Gastrocnemius medialis (tissue), 4 donors: ENCODE results near the gene PPP1CA. TPM values are rescaled to one million over a fixed set of nuclear protein-coding genes. Genes with fewer than 3 reads are reported as not detected.

Source experiments
- ATAC-seq, 2 donors: fragments of 150-250 bp; one replicate each; pipeline ENCODE4 v1.9.1; 2016
- DNase-seq, 2 donors: peaks; one replicate each; pipeline ENCODE4 v3.0.0-alpha.2; 2019
- H3K27ac ChIP-seq, 4 donors: fragments of 200-600 bp; sonication (generic); 1 replicate in 1 of 4; 2 replicates in 3 of 4; pipeline ENCODE4 v1.5.1; 2016 to 2018; ENCODE audit warnings: mild to moderate bottlenecking in 2 of 4, moderate library complexity in 1 of 4
- H3K27me3 ChIP-seq, 3 donors: fragments of 200-600 bp; sonication (generic) in 2 of 3; 1 replicate in 1 of 3; 2 replicates in 2 of 3; pipeline versions ENCODE4 v1.5.1 to v1.6.0; 2016 to 2019; ENCODE audit warnings: mild to moderate bottlenecking in 1 of 3, moderate library complexity in 1 of 3
- H3K36me3 ChIP-seq, 2 donors: fragments of 200-600 bp; sonication (generic) in 1 of 2; one replicate each; pipeline ENCODE4 v1.5.1; 2017 to 2018
- H3K4me1 ChIP-seq, 2 donors: fragments of 200-600 bp; sonication (generic) in 1 of 2; one replicate each; pipeline ENCODE4 v1.5.1; 2016 to 2017; ENCODE audit warnings: mild to moderate bottlenecking in 2 of 2
- H3K4me3 ChIP-seq, 4 donors: fragments of 200-600 bp; sonication (generic) in 3 of 4; 1 replicate in 1 of 4; 2 replicates in 3 of 4; pipeline ENCODE4 v1.5.1; 2016 to 2019; ENCODE audit warnings: mild to moderate bottlenecking in 2 of 4
- H3K9me3 ChIP-seq, 3 donors: fragments of 200-600 bp; sonication (generic) in 2 of 3; 1 replicate in 1 of 3; 2 replicates in 2 of 3; pipeline ENCODE4 v1.5.1; 2016 to 2019
- POLR2A ChIP-seq, 2 donors: fragments of 450-650 bp; IDR thresholded peaks; one replicate each; pipeline ENCODE4 v1.6.1; 2017; ENCODE audit warnings: antibody characterized with exemption in 2 of 2, mild to moderate bottlenecking in 2 of 2, moderate library complexity in 2 of 2
- in situ Hi-C, 4 donors: fragments of 200-750 bp; cut with MboI; loops; one replicate each; pipeline versions ENCODE4 v1.15.0 to v1.8.0; 2017; ENCODE audit warnings: low sequenced_read_pairs in 4 of 4
- intact Hi-C: fragments of 100-400 bp; cut with DNase I; formaldehyde crosslinking; loops from one replicate; pipeline ENCODE4 v1.15.1; 2023; ENCODE audit warnings: low total_unique reads
- total RNA-seq, 4 donors: library from RNA; depleted of rRNA; stranded (reverse); fragments of >200 nt; gene quantifications; one replicate each; pipeline versions ENCODE4 v1.1.0 to v1.2.3, GENCODE V29; 2016
- TF ChIP-seq, protein P1 (sequence below), 5 experiments: fragments of 450-650 bp in 3 of 5; fragments of 200-600 bp in 2 of 5; sonication (generic) in 2 of 5; IDR thresholded peaks in 4 of 5; conservative IDR thresholded peaks in 1 of 5; 1 replicate in 4 of 5; 2 replicates in 1 of 5; pipeline ENCODE4 v1.5.1; 2016 to 2019; ENCODE audit warnings: antibody characterized with exemption in 5 of 5, mild to moderate bottlenecking in 3 of 5, moderate library complexity in 3 of 5

Gene PPP1CA
- total RNA-seq, 4 donors from 2014 or later = 78.4 to 193 (median 124) TPM

DNA sequence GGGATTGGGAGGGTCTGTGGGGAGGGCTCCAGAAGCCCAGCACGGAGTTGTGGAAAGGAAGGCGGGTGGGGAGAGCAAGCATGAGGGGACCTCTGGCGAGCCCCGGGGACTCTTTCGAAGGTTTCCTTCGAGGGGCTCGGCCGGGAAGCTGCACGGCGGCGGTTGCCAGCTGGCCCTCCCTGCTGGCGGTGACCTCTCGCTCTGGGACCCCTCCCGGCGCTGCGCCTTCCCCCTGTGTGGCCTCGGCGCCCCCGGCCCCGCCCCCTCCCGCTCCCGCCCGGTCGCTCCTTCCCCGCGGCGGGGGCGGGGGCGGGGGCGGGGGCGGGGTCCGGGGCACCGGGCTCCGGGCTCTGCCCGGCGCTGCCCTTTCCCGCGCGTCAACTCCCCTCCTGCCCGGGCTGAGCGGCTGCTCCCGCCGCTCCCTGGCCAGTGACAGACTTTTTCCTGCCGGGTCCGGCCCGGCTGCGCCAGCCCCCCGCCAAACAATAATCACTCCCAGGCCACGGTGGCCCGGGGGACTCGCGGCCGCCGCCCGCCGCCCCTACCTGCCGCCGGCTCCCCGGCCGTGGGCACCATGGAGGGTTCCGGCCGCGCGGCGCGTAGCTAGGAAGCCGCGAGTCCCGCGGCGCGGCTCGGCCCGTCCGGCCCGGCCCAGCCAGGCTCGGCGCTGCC lies 29.2 kb downstream of the PPP1CA start:
- no peak for ATAC-seq
- Histone ChIP-seq H3K4me3 (peak overlapping the region; percentile 58 to 75 (median 69)), H3K9me3 (no peaks in the 10 kb centered on the region), H3K36me3 (no peaks in the 10 kb centered on the region), H3K4me1 (peaks cover 8 to 13% of the 10 kb centered on the region in 2 donors), H3K27me3 (peaks cover 23 to 45% (median 33%) of the 10 kb centered on the region in 3 donors), H3K27ac (peak overlapping the region; percentile 73 to 82 (median 78))
- no peak for DNase-seq
- in situ Hi-C loops = no loop called here
- peak; percentile 31 to 42 for TF ChIP-seq POLR2A (IDR thresholded peaks at IDR 0.05)
- TF ChIP-seq, protein P1, sequence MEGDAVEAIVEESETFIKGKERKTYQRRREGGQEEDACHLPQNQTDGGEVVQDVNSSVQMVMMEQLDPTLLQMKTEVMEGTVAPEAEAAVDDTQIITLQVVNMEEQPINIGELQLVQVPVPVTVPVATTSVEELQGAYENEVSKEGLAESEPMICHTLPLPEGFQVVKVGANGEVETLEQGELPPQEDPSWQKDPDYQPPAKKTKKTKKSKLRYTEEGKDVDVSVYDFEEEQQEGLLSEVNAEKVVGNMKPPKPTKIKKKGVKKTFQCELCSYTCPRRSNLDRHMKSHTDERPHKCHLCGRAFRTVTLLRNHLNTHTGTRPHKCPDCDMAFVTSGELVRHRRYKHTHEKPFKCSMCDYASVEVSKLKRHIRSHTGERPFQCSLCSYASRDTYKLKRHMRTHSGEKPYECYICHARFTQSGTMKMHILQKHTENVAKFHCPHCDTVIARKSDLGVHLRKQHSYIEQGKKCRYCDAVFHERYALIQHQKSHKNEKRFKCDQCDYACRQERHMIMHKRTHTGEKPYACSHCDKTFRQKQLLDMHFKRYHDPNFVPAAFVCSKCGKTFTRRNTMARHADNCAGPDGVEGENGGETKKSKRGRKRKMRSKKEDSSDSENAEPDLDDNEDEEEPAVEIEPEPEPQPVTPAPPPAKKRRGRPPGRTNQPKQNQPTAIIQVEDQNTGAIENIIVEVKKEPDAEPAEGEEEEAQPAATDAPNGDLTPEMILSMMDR (IDR thresholded peaks at IDR 0.05 in 4 of 5, conservative IDR thresholded peaks at IDR 0.05 in 1 of 5) = no peak
- intact Hi-C loops = no loop called here

DNA sequence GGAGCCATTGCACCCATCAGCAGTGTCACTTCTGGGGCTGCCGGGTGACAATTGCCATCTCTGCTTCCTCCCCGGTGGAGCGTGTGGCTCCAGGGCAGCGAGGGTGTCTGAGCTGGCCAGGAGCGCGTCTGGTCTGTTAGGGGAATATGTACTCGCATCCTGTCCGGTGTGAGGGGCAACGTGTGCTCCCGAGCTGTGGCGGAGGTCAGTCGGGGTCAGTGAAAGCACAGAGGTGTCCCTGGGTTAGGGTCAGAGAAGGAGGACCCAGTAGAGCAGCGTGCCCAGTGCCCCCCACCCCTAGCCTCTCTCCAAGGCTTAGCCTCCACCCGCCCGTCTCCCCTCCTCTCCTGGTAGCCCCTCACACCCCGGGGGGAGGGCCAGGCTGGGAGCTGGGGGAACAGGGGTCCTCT lies 29.7 kb downstream of the PPP1CA start:
- ATAC-seq (no peak), DNase-seq (no peak)
- Histone ChIP-seq H3K27me3 (peaks cover 23 to 49% (median 39%) of the 10 kb centered on the region in 3 donors), H3K27ac (peak overlapping the region in 2 of 4 donors; percentile 73 to 82), H3K36me3 (no peaks in the 10 kb centered on the region), H3K4me1 (peaks cover 8 to 13% of the 10 kb centered on the region in 2 donors), H3K9me3 (no peaks in the 10 kb centered on the region), H3K4me3 (peak overlapping the region; percentile 37 to 75 (median 60))
- intact Hi-C loops = no loop called here
- in situ Hi-C loops = no loop called here
- TF ChIP-seq, protein P1 (IDR thresholded peaks at IDR 0.05 in 4 of 5, conservative IDR thresholded peaks at IDR 0.05 in 1 of 5) = no peak
- no peak for TF ChIP-seq POLR2A (IDR thresholded peaks at IDR 0.05)

DNA sequence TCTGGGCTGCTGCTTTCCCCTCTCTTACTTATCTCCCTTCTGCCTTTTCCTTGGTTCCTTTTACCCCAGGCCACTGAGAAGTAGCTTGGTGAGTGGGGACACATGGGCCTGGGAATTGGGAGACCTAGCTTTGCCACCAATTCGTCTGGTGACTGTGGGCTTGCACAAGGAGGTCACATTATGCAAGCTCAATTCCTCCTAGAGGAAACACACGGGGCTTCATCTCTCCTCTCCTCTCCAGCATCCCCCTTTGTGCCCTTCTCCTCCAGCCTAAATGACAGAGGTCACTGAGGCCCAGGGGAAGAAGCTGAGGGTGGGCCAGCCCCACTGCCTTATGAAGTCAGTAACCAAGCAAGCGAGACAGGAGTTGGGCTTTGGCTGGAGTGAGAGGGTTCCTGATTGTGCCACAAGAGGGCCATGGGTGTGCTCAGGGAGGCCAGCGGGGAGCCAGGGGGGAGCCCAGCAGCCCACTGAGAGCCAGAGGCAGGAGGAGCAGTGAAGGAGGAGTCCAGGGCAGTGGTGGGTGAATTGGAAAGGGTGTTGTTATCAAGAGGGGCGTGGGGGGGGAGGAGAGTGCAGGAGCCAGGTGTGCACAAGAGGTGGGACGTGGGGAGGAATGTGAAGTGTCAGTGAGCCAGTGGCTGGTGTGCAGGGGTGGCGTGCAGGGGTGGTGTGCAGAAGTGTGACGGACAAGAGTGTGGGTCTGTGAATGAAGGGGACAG lies 30.3 kb downstream of the PPP1CA start:
- peak overlapping the region in 1 of 4 donors; percentile 82 for H3K27ac ChIP-seq
- no peak for TF ChIP-seq POLR2A (IDR thresholded peaks at IDR 0.05)
- TF ChIP-seq, protein P1 (IDR thresholded peaks at IDR 0.05 in 4 of 5, conservative IDR thresholded peaks at IDR 0.05 in 1 of 5) = peak in 3 of 5 experiments; percentile 26 to 39 (median 30)
- H3K4me1 ChIP-seq = peaks cover 8 to 13% of the 10 kb centered on the region in 2 donors
- no peaks in the 10 kb centered on the region for H3K36me3 ChIP-seq
- DNase-seq (no peak), ATAC-seq (no peak)
- in situ Hi-C loops (no loop called here), intact Hi-C loops (no loop called here)
- no peak overlapping the region for H3K4me3 ChIP-seq
- H3K27me3 ChIP-seq = peaks cover 22 to 50% (median 41%) of the 10 kb centered on the region in 3 donors
- H3K9me3 ChIP-seq = no peaks in the 10 kb centered on the region

DNA sequence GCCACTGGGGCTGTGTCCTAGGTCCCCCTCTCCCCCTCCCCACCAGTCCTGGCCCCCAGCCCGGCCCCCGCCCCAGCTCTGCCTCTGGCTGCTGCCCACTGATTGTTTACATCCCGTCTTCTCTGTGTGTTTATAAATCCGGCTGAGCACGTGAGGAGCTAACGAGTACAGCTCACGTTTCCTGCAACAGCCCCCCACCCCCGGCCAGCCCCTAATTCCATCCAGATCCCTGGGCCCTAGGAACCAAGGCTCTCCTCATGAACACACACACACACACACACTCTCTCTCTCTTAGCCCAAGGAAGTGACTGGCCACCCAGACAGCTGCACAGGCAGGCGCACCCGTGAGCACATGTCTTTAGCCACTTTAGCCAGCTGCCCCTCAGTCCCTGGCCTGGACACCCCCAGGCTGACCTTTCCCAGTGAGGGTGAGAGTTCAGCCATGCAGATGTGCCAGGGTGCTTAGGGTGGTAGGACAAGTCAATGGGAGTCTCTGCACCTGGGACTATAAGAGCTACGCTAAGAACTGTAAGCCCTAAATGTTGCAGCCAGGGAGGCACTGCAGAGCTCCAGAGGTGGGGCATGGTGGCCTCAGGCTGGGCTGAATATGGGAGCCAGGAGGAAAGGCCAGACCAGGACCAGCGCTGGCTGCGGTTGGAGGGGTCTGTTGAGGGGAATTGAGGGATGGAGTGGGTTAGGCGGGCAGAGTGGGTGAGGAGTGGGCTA lies 31.1 kb downstream of the PPP1CA start:
- ATAC-seq (no peak), DNase-seq (no peak)
- Histone ChIP-seq H3K27me3 (peaks cover 19 to 45% (median 41%) of the 10 kb centered on the region in 3 donors), H3K27ac (no peak overlapping the region), H3K9me3 (no peaks in the 10 kb centered on the region), H3K4me3 (no peak overlapping the region), H3K4me1 (peaks cover 8 to 13% of the 10 kb centered on the region in 2 donors), H3K36me3 (no peaks in the 10 kb centered on the region)
- intact Hi-C loops (no loop called here), in situ Hi-C loops (no loop called here)
- no peak for TF ChIP-seq POLR2A (IDR thresholded peaks at IDR 0.05)
- TF ChIP-seq, protein P1 (IDR thresholded peaks at IDR 0.05 in 4 of 5, conservative IDR thresholded peaks at IDR 0.05 in 1 of 5) = no peak
